Calu3 (cell line): ENCODE measurements around the gene PLXNA4. TPM values are rescaled to one million over a fixed set of nuclear protein-coding genes. Genes with fewer than 3 reads are reported as not detected.

ENCODE experiments used
- BruUV-seq: library from RNA; stranded (reverse); fragments of 400-500 nt; replicated peaks from 2 replicates; lab custom pipeline; 2021; lab: Mats Ljungman, UMichigan
- CTCF ChIA-PET: fragments of 300-600 bp; sonication (Branson Sonifier 250); formaldehyde crosslinking; loops from one replicate; lab custom pipeline; 2022; ENCODE audit warnings: antibody characterized with exemption; lab: Charles Lee
- DNase-seq: peaks from one replicate; pipeline ENCODE4 v3.0.0; 2022
- H3K27ac Mint-ChIP-seq: one replicate; pipeline ENCODE4 v1.8.0; 2022; ENCODE audit warnings: mixed read lengths; ENCODE audit not compliant: unreplicated experiment
- H3K27me3 Mint-ChIP-seq: one replicate; pipeline ENCODE4 v1.8.0; 2022; ENCODE audit warnings: mixed read lengths; ENCODE audit not compliant: unreplicated experiment
- H3K36me3 Mint-ChIP-seq: one replicate; pipeline ENCODE4 v1.8.0; 2022; ENCODE audit warnings: mild to moderate bottlenecking, moderate library complexity, mixed read lengths; ENCODE audit not compliant: insufficient read depth, unreplicated experiment
- H3K4me1 Mint-ChIP-seq: one replicate; pipeline ENCODE4 v1.8.0; 2022; ENCODE audit warnings: mild to moderate bottlenecking, low read depth, mixed read lengths; ENCODE audit not compliant: unreplicated experiment
- H3K4me3 Mint-ChIP-seq: one replicate; pipeline ENCODE4 v1.8.0; 2022; ENCODE audit warnings: mild to moderate bottlenecking, low read depth, moderate library complexity, mixed read lengths; ENCODE audit not compliant: unreplicated experiment
- H3K9me3 Mint-ChIP-seq: one replicate; pipeline ENCODE4 v1.8.0; 2022; ENCODE audit warnings: low read depth, mixed read lengths; ENCODE audit not compliant: unreplicated experiment
- intact Hi-C: fragments of 100-400 bp; cut with micrococcal nuclease; formaldehyde crosslinking; loops from one replicate; pipeline ENCODE4 v1.10.0; 2022; ENCODE audit not compliant: unreplicated experiment
- total RNA-seq: library from RNA; stranded (reverse); gene quantifications from 2 replicates; pipeline ENCODE4 v1.2.3, GENCODE V29; 2022
- TF ChIP-seq, protein P1 (sequence below): fragments of 200-600 bp; IDR thresholded peaks from one replicate; pipeline ENCODE4 v1.8.0; 2022; ENCODE audit warnings: antibody characterized with exemption; ENCODE audit not compliant: unreplicated experiment

The PLXNA4 gene
- total RNA-seq, 1 experiment from 2014 or later = not detected

GRCh38 chr7:132456418-132456817 is 119.9 kb downstream of the PLXNA4 start:
- CTCF ChIA-PET = interaction anchor here (0.6 kb wide), 1 partner anchor 462 kb away, joined by 3 read pairs; no protein-coding TSS in a partner anchor
- H3K27ac Mint-ChIP-seq = no peak overlapping the region

DNA sequence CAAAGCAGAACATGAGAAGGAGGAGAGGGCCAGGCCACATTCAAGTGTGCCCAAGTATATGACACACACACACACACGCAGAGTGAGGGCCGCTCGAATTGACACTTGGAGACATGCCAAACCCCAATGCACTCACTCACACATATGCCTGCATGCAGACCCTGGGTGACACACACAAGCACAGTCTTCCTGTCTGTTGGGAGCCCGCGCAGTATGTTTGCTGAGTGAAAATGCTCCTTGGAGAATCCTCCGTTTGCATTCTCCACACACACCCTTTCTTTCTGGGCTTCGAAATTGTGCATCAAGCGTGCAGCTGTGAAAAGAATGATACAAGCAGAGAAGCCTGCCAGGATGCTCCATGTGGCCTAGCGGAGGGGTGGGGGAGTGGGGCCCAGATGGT is 120.9 kb downstream of the PLXNA4 start:
- H3K27ac Mint-ChIP-seq = no peak overlapping the region
- H3K36me3 Mint-ChIP-seq = no peaks in the 10 kb centered on the region
- CTCF ChIA-PET = no interaction called here
- H3K9me3 Mint-ChIP-seq = no peaks in the 10 kb centered on the region
- BruUV-seq = no TSS peak
- peaks cover 74% of the 10 kb centered on the region for H3K27me3 Mint-ChIP-seq
- no peak for DNase-seq
- H3K4me1 Mint-ChIP-seq = no peaks in the 10 kb centered on the region
- TF ChIP-seq, protein P1, sequence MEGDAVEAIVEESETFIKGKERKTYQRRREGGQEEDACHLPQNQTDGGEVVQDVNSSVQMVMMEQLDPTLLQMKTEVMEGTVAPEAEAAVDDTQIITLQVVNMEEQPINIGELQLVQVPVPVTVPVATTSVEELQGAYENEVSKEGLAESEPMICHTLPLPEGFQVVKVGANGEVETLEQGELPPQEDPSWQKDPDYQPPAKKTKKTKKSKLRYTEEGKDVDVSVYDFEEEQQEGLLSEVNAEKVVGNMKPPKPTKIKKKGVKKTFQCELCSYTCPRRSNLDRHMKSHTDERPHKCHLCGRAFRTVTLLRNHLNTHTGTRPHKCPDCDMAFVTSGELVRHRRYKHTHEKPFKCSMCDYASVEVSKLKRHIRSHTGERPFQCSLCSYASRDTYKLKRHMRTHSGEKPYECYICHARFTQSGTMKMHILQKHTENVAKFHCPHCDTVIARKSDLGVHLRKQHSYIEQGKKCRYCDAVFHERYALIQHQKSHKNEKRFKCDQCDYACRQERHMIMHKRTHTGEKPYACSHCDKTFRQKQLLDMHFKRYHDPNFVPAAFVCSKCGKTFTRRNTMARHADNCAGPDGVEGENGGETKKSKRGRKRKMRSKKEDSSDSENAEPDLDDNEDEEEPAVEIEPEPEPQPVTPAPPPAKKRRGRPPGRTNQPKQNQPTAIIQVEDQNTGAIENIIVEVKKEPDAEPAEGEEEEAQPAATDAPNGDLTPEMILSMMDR = no peak
- intact Hi-C loops = no loop called here
- no peak overlapping the region for H3K4me3 Mint-ChIP-seq

More at GRCh38 chr7:132456418-132456817, 119.9 kb downstream of the PLXNA4 start:
- Mint-ChIP-seq H3K4me3 (no peak overlapping the region), H3K9me3 (no peaks in the 10 kb centered on the region), H3K27me3 (peaks cover 77% of the 10 kb centered on the region), H3K36me3 (no peaks in the 10 kb centered on the region), H3K4me1 (no peaks in the 10 kb centered on the region)
- no TSS peak for BruUV-seq
- DNase-seq = no peak
- intact Hi-C loops = no loop called here
- TF ChIP-seq, protein P1 = no peak

DNA sequence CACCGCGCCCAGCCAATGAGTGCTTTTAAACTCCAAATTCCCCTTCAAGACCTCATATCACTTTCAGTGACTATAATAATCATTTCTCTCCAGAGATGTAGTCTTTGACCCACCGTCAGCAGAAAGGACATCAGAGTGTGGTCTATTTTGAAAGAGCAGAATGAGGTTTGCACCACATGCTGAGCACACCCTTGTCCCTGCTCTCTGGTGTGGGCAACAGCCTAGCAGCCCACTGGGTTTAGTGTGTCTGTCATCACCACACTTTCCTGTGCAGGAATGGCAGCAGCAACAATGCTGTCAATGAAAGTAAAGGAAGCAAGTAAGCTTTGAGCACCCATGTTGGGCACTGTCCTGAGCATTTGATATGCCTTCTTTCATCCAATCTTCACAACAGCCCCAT is 122.4 kb downstream of the PLXNA4 start:
- intact Hi-C loops = no loop called here

DNA sequence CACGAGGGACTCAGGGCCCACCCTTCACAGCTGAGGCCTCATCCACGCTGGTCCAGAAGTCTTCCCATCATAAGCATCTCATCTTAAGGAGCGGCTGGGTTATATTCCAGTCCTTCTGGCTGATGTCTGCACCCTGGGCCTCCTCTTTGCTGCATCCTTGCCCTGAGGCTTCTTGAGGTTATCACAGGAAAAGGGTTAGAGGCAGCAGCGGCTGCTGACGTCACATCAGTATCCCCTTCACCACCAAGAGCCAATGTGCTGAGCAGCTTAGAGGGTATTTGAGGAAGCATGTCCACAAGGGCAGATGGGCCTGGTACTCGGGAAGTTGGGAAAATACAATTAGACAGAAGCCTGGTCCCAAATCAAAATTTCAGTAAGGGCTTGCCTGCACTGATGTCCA is 125.1 kb downstream of the PLXNA4 start:
- no peak for DNase-seq
- no peak overlapping the region for H3K27ac Mint-ChIP-seq
- H3K27me3 Mint-ChIP-seq = peaks cover 67% of the 10 kb centered on the region
- no peaks in the 10 kb centered on the region for H3K4me1 Mint-ChIP-seq
- CTCF ChIA-PET = no interaction called here
- BruUV-seq = no TSS peak
- intact Hi-C loops = no loop called here
- no peaks in the 10 kb centered on the region for H3K9me3 Mint-ChIP-seq
- TF ChIP-seq, protein P1 = no peak
- H3K4me3 Mint-ChIP-seq = no peak overlapping the region
- no peaks in the 10 kb centered on the region for H3K36me3 Mint-ChIP-seq

More for the DNA sequence above, 122.4 kb downstream of the PLXNA4 start:
- no peaks in the 10 kb centered on the region for H3K36me3 Mint-ChIP-seq
- H3K9me3 Mint-ChIP-seq = no peaks in the 10 kb centered on the region
- H3K27ac Mint-ChIP-seq = no peak overlapping the region
- no peak overlapping the region for H3K4me3 Mint-ChIP-seq
- BruUV-seq = no TSS peak
- H3K27me3 Mint-ChIP-seq = peaks cover 77% of the 10 kb centered on the region
- no peaks in the 10 kb centered on the region for H3K4me1 Mint-ChIP-seq
- CTCF ChIA-PET = interaction anchor here (0.6 kb wide), 2 partner anchors 59 to 701 kb away, joined by 3 to 5 read pairs; no protein-coding TSS in a partner anchor
- TF ChIP-seq, protein P1 = no peak
- no peak for DNase-seq
